Measurements from ENCODE around the gene HBE1. TPM values are rescaled to one million over a fixed set of nuclear protein-coding genes. Genes with fewer than 3 reads are reported as not detected.

Gene HBE1
- total and polyA plus RNA-seq, 9 of the 15 experiments (the other 6 are each of a cell fraction or from before 2014, with no cell fraction given): 612 to 10,250 (median 2,181) TPM

- no peak for TF ChIP-seq CEBPZ (IDR thresholded peaks at IDR 0.05; ENCODE audit: borderline replicate concordance, low read depth, low read length)
- no peak for TF ChIP-seq ZFP1 (CRISPR knock-in tag; IDR thresholded peaks at IDR 0.05)
- peak; percentile 100 for TF ChIP-seq ZNF512 (tag; IDR thresholded peaks at IDR 0.05)
- TF ChIP-seq ZNF140 (CRISPR knock-in tag; IDR thresholded peaks at IDR 0.05): no peak
- peak; percentile 98 for TF ChIP-seq LARP7 (IDR thresholded peaks at IDR 0.05)
- TF ChIP-seq BCLAF1 (IDR thresholded peaks at IDR 0.05; ENCODE audit: borderline replicate concordance in 1 of 2, control insufficient read depth in 1 of 2, low read depth in 2 of 2, low read length in 1 of 2): peak in 1 of 2 experiments; percentile 83; a peak in 2 of 4 replicates
- 0 out of 2 replicates have a peak, but pooled peaks have one; percentile 53 for TF ChIP-seq HINFP (tag; conservative IDR thresholded peaks at IDR 0.05; ENCODE audit: low read depth)
- TF ChIP-seq STAT6 (CRISPR knock-in tag; IDR thresholded peaks at IDR 0.05): no peak
- no peak for TF ChIP-seq E2F3 (CRISPR knock-in tag; IDR thresholded peaks at IDR 0.05)
- no peak for TF ChIP-seq ZNF766 (CRISPR knock-in tag; conservative IDR thresholded peaks at IDR 0.05)
- no peak for TF ChIP-seq ZNF384 (IDR thresholded peaks at IDR 0.05; ENCODE audit: low read depth, low read length)
- no peak for TF ChIP-seq ZNF77 (CRISPR knock-in tag; IDR thresholded peaks at IDR 0.05)
Observed at GRCh38 chr11:5235364-5236095, 34.2 kb downstream of the HBE1 start (continued).

Data from K562 (cell line).